ENCODE results near the gene ACIN1.

Gene ACIN1

DNA sequence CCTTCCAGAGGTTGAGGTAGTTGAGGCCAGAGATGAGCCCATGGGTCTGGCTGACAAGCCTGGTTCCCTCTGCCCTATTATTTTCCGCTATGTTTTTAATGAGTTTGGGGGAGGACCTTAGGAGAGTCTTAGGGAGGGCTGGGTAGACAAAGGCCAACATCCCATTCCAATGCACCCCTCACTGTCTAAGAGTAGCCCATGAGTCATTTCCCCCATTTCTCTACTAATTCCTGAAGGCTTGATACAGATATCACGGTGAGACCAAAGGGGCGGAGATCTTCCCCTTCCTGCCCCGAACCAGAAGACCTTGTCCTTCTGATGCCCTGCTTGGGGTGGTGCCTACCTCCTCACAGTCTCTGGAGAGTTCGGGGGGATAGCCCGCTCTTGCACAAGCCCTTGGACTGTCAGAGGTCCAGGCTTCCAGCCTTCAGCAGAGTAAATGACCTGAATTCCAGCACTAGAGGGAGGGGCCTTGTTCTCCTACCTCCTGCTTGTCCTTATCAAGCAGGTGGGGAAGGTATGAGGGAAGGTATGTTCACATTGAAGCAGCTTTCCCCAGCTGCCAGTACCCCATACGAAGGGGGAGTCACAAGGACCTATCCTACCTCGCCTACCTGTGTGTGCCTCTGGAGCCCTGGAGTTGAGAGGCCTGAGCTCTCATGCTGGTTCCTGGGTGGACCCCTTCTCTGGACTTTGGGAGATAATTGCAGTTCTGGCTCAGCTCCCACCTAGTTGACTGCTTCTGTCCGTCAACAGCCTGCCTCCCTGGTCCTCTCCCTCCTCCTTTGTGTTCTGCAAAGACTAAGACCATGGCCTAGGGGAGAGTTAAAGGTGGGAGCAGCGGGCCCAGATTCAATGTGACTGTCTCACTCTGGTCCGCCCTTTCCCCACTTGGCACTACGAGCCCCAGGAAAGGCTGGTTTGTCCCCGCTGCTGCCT is 49.2 kb downstream of the ACIN1 start:
- peaks cover 8% of the 10 kb centered on the region for H3K27me3 Mint-ChIP-seq
- ATAC-seq (ENCODE audit: low read depth) (no peak), DNase-seq (ENCODE audit: low spot score in 2 of 2) (no peak)
- H3K9me3 Mint-ChIP-seq: no peaks in the 10 kb centered on the region
- H3K4me1 Mint-ChIP-seq: peaks cover 2% of the 10 kb centered on the region
- no peaks in the 10 kb centered on the region for H3K36me3 Mint-ChIP-seq
- no peak overlapping the region for H3K27ac Mint-ChIP-seq
- no peak overlapping the region for H3K4me3 Mint-ChIP-seq

- Mint-ChIP-seq H3K27me3 (peaks cover 8% of the 10 kb centered on the region), H3K4me1 (peaks cover 2% of the 10 kb centered on the region), H3K27ac (no peak overlapping the region), H3K9me3 (no peaks in the 10 kb centered on the region), H3K36me3 (no peaks in the 10 kb centered on the region), H3K4me3 (no peak overlapping the region)
- ATAC-seq (ENCODE audit: low read depth) (no peak), DNase-seq (ENCODE audit: low spot score in 2 of 2) (no peak)
These were observed 50.1 kb downstream of the ACIN1 start for GRCh38 chr14:23044840-23045239.

GRCh38 chr14:23043754-23044153 is 51.2 kb downstream of the ACIN1 start:
- H3K27ac Mint-ChIP-seq: no peak overlapping the region
- ATAC-seq (ENCODE audit: low read depth): no peak

DNA sequence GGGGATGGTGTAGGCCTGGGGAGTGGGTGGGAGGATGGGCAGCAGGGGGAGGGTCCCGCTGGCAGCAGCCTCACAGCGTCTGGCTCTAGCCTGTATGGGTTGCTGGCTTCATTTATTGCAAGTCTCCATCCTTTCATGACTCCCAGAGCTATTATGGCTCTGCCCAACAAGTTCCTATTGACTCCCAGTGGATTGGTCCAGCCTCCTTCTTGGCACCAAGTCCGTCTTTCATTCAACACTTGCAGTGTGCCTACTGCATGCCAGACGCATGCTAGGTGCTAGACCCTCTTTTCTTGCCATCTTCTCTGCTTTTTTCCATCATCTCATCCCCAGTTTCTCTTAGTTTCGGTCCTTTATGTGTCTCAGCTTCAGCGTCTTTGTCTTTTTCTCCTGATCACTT is 51.8 kb downstream of the ACIN1 start:
- H3K27ac Mint-ChIP-seq: no peak overlapping the region
- DNase-seq (ENCODE audit: low spot score in 2 of 2) (no peak), ATAC-seq (ENCODE audit: low read depth) (no peak)
- H3K27me3 Mint-ChIP-seq: peaks cover 8% of the 10 kb centered on the region
- no peak overlapping the region for H3K4me3 Mint-ChIP-seq
- no peaks in the 10 kb centered on the region for H3K36me3 Mint-ChIP-seq
- H3K9me3 Mint-ChIP-seq: no peaks in the 10 kb centered on the region
- H3K4me1 Mint-ChIP-seq: peaks cover 2% of the 10 kb centered on the region

More at GRCh38 chr14:23043754-23044153, 51.2 kb downstream of the ACIN1 start:
- H3K27me3 Mint-ChIP-seq: peaks cover 8% of the 10 kb centered on the region
- no peak overlapping the region for H3K4me3 Mint-ChIP-seq
- H3K4me1 Mint-ChIP-seq: peaks cover 2% of the 10 kb centered on the region
- H3K36me3 Mint-ChIP-seq: no peaks in the 10 kb centered on the region
- no peaks in the 10 kb centered on the region for H3K9me3 Mint-ChIP-seq
- DNase-seq (ENCODE audit: low spot score in 2 of 2): no peak

GRCh38 chr14:23042162-23042965 is 52.6 kb downstream of the ACIN1 start, which contains the start of gene PSMB11:
Gene PSMB11, plus strand, starts transcription at chr14:23042212. Its CDS starts 14 bp downstream, at chr14:23042226.
- H3K4me3 Mint-ChIP-seq: no peak within 1 kb of the TSS
- no peaks in the 10 kb centered on the region for H3K9me3 Mint-ChIP-seq
- no peak for DNase-seq (ENCODE audit: low spot score in 2 of 2)
- no peak for ATAC-seq (ENCODE audit: low read depth)
- H3K4me1 Mint-ChIP-seq: peaks cover 2% of the 10 kb centered on the region
- H3K27me3 Mint-ChIP-seq: peaks cover 5% of the 10 kb centered on the region
- no peaks in the 10 kb centered on the region for H3K36me3 Mint-ChIP-seq
- H3K27ac Mint-ChIP-seq: no peak within 1 kb of the TSS

DNA sequence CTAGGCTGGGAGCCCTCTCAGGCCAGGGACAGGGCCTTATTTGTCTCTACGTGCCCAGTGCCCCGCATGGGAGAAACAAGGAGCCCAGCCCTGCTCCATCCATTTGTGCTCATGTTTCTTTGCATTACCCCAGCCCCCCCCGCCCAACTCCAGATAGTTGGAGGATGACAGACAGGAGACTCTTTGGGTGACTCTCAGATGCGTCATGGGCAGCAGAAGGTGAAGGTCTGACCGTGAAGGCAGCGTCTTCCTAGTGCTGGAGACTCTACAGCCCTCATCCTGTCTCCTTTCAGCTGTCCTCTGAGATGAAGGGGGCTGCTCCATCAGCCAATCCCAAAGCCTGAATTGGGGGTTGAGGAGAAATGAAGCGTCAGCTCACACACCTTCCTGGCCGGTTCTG is 53.2 kb downstream of the ACIN1 start:
- Mint-ChIP-seq H3K4me1 (peaks cover 2% of the 10 kb centered on the region), H3K9me3 (no peaks in the 10 kb centered on the region), H3K27ac (no peak overlapping the region), H3K4me3 (no peak overlapping the region), H3K36me3 (no peaks in the 10 kb centered on the region), H3K27me3 (peaks cover 2% of the 10 kb centered on the region)
- no peak for ATAC-seq (ENCODE audit: low read depth)
- DNase-seq (ENCODE audit: low spot score in 2 of 2): no peak

- Mint-ChIP-seq H3K27me3 (no peaks in the 10 kb centered on the region), H3K36me3 (no peaks in the 10 kb centered on the region), H3K4me1 (no peaks in the 10 kb centered on the region), H3K9me3 (no peaks in the 10 kb centered on the region), H3K4me3 (no peak overlapping the region), H3K27ac (no peak overlapping the region)
- no peak for ATAC-seq (ENCODE audit: low read depth)
- no peak for DNase-seq (ENCODE audit: low spot score in 2 of 2)
These were observed 54.8 kb downstream of the ACIN1 start for GRCh38 chr14:23040100-23040499.

GRCh38 chr14:23035303-23036144 is 59.4 kb downstream of the ACIN1 start:
- H3K27ac Mint-ChIP-seq: peak overlapping the region; percentile 97
- H3K4me3 Mint-ChIP-seq: peak overlapping the region; percentile 97
- ATAC-seq (ENCODE audit: low read depth): no peak
- DNase-seq (ENCODE audit: low spot score in 2 of 2): no peak
- H3K4me1 Mint-ChIP-seq: peaks cover 12% of the 10 kb centered on the region
- peaks cover 10% of the 10 kb centered on the region for H3K36me3 Mint-ChIP-seq
- no peaks in the 10 kb centered on the region for H3K9me3 Mint-ChIP-seq
- no peaks in the 10 kb centered on the region for H3K27me3 Mint-ChIP-seq

DNA sequence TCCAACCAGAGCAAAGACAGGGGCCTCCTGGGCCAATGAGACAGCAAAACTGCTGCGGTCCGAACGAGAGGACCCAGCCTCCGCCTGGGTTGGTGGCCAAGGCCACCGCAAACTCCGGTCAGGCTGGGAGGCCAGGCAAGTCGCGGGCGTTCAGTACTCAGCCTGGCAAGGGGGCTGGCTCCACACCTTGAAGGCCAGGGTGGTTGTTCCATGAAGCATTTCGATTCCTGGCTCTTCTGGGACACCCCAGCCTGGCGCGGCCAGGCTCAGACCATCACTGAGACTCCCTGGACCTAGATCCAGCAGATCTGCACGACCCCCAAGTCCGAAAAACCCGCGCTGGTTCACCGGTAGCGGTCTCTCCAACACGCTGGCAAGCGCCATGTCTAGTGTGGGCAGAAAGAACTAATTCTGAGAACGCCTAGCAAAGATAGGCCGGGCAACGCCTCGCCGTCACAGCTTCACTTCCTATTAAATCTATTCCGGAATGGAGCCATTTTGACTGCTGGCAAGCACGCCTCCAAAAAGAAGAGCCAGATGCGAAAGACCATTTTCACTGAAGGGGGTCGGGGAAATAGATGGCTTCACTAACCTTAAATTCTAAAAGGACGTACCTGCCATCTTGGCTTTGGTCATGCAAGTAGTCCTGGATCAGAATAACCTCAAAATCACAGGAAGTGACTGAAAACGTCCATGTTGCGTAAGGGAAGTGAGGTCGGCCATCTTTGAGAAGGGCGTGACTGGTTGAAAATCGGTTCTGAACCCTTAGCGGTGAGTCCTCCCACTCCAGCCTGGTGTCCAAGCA is 60.2 kb downstream of the ACIN1 start, which contains the start of gene PSMB5:
Gene PSMB5, minus strand, starts transcription at position 403 of the 805 bp plus-strand sequence. Its CDS starts 19 bp downstream, at position 384.
- ATAC-seq (ENCODE audit: low read depth): peak; percentile 92
- H3K27me3 Mint-ChIP-seq: no peaks in the 10 kb centered on the region

DNA sequence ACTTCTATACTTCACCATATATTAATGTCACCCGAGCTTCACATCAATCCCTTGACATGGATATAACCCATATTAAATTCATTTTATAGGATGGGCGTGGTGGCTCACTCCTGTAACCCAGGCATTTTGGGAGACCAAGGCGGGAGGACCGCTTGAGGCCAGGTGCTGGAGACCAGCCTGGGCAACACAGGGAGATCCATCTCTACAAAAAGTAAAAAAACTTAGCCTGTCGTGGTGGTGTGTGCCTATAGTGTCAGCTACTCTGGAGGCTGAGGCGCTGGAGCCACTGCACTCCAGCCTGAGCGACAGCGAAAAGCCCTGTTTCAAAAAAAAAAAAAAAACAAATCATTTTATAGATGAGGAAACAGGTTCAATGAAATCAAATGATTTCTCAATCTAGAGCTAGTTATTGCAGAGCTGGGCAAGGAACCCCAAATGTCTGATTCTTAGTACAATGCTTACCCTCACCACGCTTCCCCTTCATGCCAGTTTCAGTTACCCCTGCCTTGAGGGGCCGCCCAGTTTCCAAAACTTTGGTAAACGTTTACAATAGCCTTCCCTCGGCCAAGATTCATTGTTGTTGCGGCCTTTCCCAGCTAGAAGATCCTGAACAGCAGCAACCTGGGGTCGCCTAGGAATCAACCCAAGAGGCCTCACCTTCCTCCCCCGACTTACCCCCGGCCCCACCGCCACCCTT is 61.0 kb downstream of the ACIN1 start:
- peaks cover 14% of the 10 kb centered on the region for H3K36me3 Mint-ChIP-seq
- H3K4me3 Mint-ChIP-seq: peak overlapping the region; percentile 97

More for the DNA sequence above, 60.2 kb downstream of the ACIN1 start, which contains the start of gene PSMB5:
- peaks cover 12% of the 10 kb centered on the region for H3K4me1 Mint-ChIP-seq
- peaks cover 10% of the 10 kb centered on the region for H3K36me3 Mint-ChIP-seq
- H3K4me3 Mint-ChIP-seq: peak within 1 kb of the TSS; percentile 97
- H3K9me3 Mint-ChIP-seq: no peaks in the 10 kb centered on the region
- DNase-seq (ENCODE audit: low spot score in 2 of 2): peak; percentile 74 to 87
- peak within 1 kb of the TSS; percentile 97 for H3K27ac Mint-ChIP-seq

GRCh38 chr14:23033251-23033727 is 61.6 kb downstream of the ACIN1 start:
- no peak for DNase-seq (ENCODE audit: low spot score in 2 of 2)
- peaks cover 19% of the 10 kb centered on the region for H3K4me1 Mint-ChIP-seq

More for the DNA sequence above, 61.0 kb downstream of the ACIN1 start:
- no peaks in the 10 kb centered on the region for H3K9me3 Mint-ChIP-seq
- H3K27ac Mint-ChIP-seq: peak overlapping the region; percentile 97
- ATAC-seq (ENCODE audit: low read depth): no peak
- DNase-seq (ENCODE audit: low spot score in 2 of 2): no peak
- no peaks in the 10 kb centered on the region for H3K27me3 Mint-ChIP-seq
- peaks cover 16% of the 10 kb centered on the region for H3K4me1 Mint-ChIP-seq

GRCh38 chr14:23030936-23031335 is 64.0 kb downstream of the ACIN1 start:
- H3K27me3 Mint-ChIP-seq: no peaks in the 10 kb centered on the region
- no peaks in the 10 kb centered on the region for H3K9me3 Mint-ChIP-seq
- no peak for DNase-seq (ENCODE audit: low spot score in 2 of 2)
- no peak overlapping the region for H3K4me3 Mint-ChIP-seq
- peaks cover 22% of the 10 kb centered on the region for H3K36me3 Mint-ChIP-seq
- no peak overlapping the region for H3K27ac Mint-ChIP-seq
- ATAC-seq (ENCODE audit: low read depth): no peak
- peaks cover 21% of the 10 kb centered on the region for H3K4me1 Mint-ChIP-seq

More at GRCh38 chr14:23033251-23033727, 61.6 kb downstream of the ACIN1 start:
- Mint-ChIP-seq H3K27ac (no peak overlapping the region), H3K27me3 (no peaks in the 10 kb centered on the region), H3K4me3 (peak overlapping the region; percentile 63), H3K9me3 (no peaks in the 10 kb centered on the region), H3K36me3 (peaks cover 17% of the 10 kb centered on the region)
- ATAC-seq (ENCODE audit: low read depth): no peak
